Natural killer cell (primary cell): ENCODE results near the gene LRRC71. TPM values are rescaled to one million over a fixed set of nuclear protein-coding genes. Genes with fewer than 3 reads are reported as not detected.

Experiments
- ATAC-seq, 3 donors: fragments of 150-1000 bp in 2 of 3; fragments of 200-7000 bp in 1 of 3; cut with Tn5 transposase; 1 replicate in 1 of 3; 2 replicates in 2 of 3; pipeline ENCODE4 v1.10.0; 2021; ENCODE audit warnings: mild to moderate bottlenecking in 2 of 3, moderate library complexity in 2 of 3
- DNase-seq, 2 donors: peaks; one replicate each; pipeline versions ENCODE4 v3.0.0 to v3.0.0-alpha.2; 2013 to 2021; ENCODE audit warnings: mixed read lengths in 1 of 2
- H3K27ac ChIP-seq: one replicate; pipeline ENCODE4 v1.5.1; 2013; ENCODE audit warnings: mild to moderate bottlenecking, low read length
- H3K27me3 ChIP-seq: one replicate; pipeline ENCODE4 v1.6.1; 2013; ENCODE audit warnings: low read length; ENCODE audit not compliant: control insufficient read depth, insufficient read depth
- H3K36me3 ChIP-seq: one replicate; pipeline ENCODE4 v1.6.1; 2013; ENCODE audit warnings: low read length; ENCODE audit not compliant: control insufficient read depth, insufficient read depth
- H3K4me1 ChIP-seq: one replicate; pipeline ENCODE4 v1.6.1; 2013; ENCODE audit warnings: low read length; ENCODE audit not compliant: control insufficient read depth, insufficient read depth
- H3K4me3 ChIP-seq: one replicate; pipeline ENCODE4 v1.5.1; 2013; ENCODE audit warnings: low read length
- H3K9me3 ChIP-seq: one replicate; pipeline ENCODE4 v1.6.1; 2013; ENCODE audit warnings: low read length; ENCODE audit not compliant: control insufficient read depth, insufficient read depth
- H3K27ac Mint-ChIP-seq, 2 donors: one replicate each; pipeline ENCODE4 v1.8.0; 2022; ENCODE audit warnings: mild to moderate bottlenecking in 2 of 2, mixed read lengths in 2 of 2, moderate library complexity in 1 of 2
- H3K27me3 Mint-ChIP-seq, 2 donors: one replicate each; pipeline ENCODE4 v1.8.0; 2022; ENCODE audit warnings: low read depth in 2 of 2, mixed read lengths in 2 of 2
- H3K36me3 Mint-ChIP-seq: one replicate; pipeline ENCODE4 v1.8.0; 2022; ENCODE audit warnings: mixed read lengths
- H3K4me1 Mint-ChIP-seq, 2 donors: one replicate each; pipeline ENCODE4 v1.8.0; 2022; ENCODE audit warnings: mixed read lengths in 2 of 2
- H3K4me3 Mint-ChIP-seq: one replicate; pipeline ENCODE4 v1.8.0; 2022; ENCODE audit warnings: mild to moderate bottlenecking, moderate library complexity, mixed read lengths
- H3K9me3 Mint-ChIP-seq, 2 donors: one replicate each; pipeline ENCODE4 v1.8.0; 2022; ENCODE audit warnings: mixed read lengths in 2 of 2
- WGBS: methylation state at CpG from one replicate; pipeline ENCODE4 v1.1.7; 2013; ENCODE audit warnings: missing lambda C conversion rate; ENCODE audit not compliant: insufficient coverage; 5-methylcytosine and 5-hydroxymethylcytosine counted together
- intact Hi-C: fragments of 100-400 bp; cut with micrococcal nuclease; formaldehyde crosslinking; loops from one replicate; pipeline ENCODE4 v1.14.2; 2022
- total RNA-seq, 4 donors: library from RNA; stranded (reverse); fragments of 120-200 nt in 1 of 4; gene quantifications; one replicate each; pipeline versions ENCODE4 v1.2.3 to v1.2.4, GENCODE V29; 2013 to 2022
- TF ChIP-seq, protein P1 (sequence below): fragments of 200-600 bp; IDR thresholded peaks from one replicate; pipeline ENCODE4 v1.8.0; 2022; ENCODE audit warnings: antibody characterized with exemption

The LRRC71 gene
- total RNA-seq, 3 donors from 2014 or later (not counting 1 experiment from before 2014, with no cell fraction given), result not detected

DNA sequence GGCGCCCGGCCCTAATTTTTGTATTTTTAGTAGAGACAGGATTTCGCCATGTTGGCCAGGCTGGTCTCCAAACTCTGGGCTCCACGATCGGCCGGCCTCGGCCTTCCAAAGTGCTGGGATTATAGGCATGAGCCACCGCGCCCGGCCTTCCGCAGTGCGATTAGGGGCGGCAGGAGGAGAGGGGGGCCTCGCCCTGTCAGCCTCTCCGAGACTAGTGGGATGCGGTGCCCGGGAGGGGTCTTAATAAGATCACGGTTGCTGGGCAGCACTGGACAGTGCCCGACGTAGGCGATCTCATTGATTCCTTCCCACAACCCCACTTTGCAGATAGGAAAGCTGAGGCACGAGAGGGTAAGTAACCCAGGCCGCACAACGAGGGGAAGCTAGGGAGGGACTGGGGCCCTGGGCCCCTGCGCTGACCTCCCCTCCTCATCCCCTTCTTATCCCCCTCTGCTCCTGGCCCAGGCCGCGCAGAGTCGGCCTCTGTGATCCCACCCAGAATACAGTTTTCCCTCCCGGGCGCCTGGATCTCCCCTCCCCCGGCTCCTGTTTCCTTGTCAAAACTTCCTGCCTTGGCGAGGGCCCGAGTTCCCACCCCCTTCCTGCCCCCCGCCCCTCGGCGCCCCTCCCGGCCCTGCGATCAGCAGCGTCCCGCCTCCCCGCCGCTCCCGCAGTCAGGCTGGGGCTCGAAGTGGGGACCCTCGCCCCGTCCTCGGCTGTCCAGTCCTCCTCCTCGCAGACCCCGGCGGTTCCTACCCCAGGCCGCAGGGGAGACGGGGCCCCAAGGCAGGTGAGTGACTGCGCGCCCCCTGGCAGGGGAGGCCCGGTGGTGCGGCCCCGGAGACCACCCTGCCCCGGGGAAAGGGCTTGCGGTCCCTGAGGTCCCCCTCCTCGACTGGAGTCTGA is 27.1 kb upstream of the LRRC71 start, which contains the start of gene PEAR1:
TSS of gene PEAR1 (plus strand) at position 671 of the 906 bp plus-strand sequence. CDS start 10,209 bp downstream, outside the sequence.
- TF ChIP-seq, protein P1, sequence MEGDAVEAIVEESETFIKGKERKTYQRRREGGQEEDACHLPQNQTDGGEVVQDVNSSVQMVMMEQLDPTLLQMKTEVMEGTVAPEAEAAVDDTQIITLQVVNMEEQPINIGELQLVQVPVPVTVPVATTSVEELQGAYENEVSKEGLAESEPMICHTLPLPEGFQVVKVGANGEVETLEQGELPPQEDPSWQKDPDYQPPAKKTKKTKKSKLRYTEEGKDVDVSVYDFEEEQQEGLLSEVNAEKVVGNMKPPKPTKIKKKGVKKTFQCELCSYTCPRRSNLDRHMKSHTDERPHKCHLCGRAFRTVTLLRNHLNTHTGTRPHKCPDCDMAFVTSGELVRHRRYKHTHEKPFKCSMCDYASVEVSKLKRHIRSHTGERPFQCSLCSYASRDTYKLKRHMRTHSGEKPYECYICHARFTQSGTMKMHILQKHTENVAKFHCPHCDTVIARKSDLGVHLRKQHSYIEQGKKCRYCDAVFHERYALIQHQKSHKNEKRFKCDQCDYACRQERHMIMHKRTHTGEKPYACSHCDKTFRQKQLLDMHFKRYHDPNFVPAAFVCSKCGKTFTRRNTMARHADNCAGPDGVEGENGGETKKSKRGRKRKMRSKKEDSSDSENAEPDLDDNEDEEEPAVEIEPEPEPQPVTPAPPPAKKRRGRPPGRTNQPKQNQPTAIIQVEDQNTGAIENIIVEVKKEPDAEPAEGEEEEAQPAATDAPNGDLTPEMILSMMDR, result no peak
- Histone ChIP-seq H3K27me3 (peaks cover 29% of the 10 kb centered on the region), H3K27ac (no peak within 1 kb of the TSS), H3K36me3 (no peaks in the 10 kb centered on the region), H3K4me3 (no peak within 1 kb of the TSS), H3K9me3 (no peaks in the 10 kb centered on the region), H3K4me1 (peaks cover 20% of the 10 kb centered on the region)
- WGBS, result 12% methylated on average over 57 of the region's 60 CpGs
- H3K27ac Mint-ChIP-seq, result no peak within 1 kb of the TSS
- intact Hi-C loops, result no loop called here
- H3K9me3 Mint-ChIP-seq, result no peaks in the 10 kb centered on the region
- peaks cover 30 to 51% of the 10 kb centered on the region in 2 donors for H3K27me3 Mint-ChIP-seq
- no peaks in the 10 kb centered on the region for H3K36me3 Mint-ChIP-seq
- peak in 1 of 2 donors; percentile 27 for DNase-seq
- ATAC-seq, result no peak
- peaks cover 12 to 28% of the 10 kb centered on the region in 2 donors for H3K4me1 Mint-ChIP-seq
- peak within 1 kb of the TSS; percentile 75 for H3K4me3 Mint-ChIP-seq

DNA sequence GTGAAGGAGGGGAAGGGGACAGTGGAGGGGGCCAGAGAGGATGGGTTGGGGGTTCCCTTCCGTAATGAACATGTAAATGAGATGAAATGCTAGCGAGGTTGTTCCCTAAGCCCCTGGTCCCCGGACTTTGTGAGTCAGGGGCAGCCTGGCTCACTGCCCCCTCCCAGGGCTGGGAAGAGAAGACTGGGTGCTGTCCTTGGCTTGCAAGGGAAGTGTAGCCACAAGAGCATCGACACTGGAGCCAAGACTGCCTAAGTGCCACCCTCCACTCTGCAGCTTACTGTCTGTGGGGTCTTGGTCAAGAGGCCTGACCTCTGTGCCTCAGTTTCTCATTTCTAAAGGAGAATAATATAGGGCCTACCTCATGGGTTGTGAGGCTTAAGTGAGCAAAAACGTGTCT is 26.4 kb upstream of the LRRC71 start:
- Histone ChIP-seq H3K36me3 (no peaks in the 10 kb centered on the region), H3K4me1 (peaks cover 20% of the 10 kb centered on the region), H3K27me3 (peaks cover 29% of the 10 kb centered on the region), H3K9me3 (no peaks in the 10 kb centered on the region), H3K4me3 (no peak overlapping the region), H3K27ac (no peak overlapping the region)
- intact Hi-C loops, result no loop called here
- H3K27me3 Mint-ChIP-seq, result peaks cover 23 to 54% of the 10 kb centered on the region in 2 donors
- H3K4me3 Mint-ChIP-seq, result no peak overlapping the region
- TF ChIP-seq, protein P1, result no peak
- no peaks in the 10 kb centered on the region for H3K9me3 Mint-ChIP-seq
- WGBS, result 36% methylated on average over 5 of the region's 5 CpGs
- H3K36me3 Mint-ChIP-seq, result no peaks in the 10 kb centered on the region
- no peak for ATAC-seq
- H3K4me1 Mint-ChIP-seq, result peaks cover 12 to 33% of the 10 kb centered on the region in 2 donors
- no peak for DNase-seq
- no peak overlapping the region for H3K27ac Mint-ChIP-seq

DNA sequence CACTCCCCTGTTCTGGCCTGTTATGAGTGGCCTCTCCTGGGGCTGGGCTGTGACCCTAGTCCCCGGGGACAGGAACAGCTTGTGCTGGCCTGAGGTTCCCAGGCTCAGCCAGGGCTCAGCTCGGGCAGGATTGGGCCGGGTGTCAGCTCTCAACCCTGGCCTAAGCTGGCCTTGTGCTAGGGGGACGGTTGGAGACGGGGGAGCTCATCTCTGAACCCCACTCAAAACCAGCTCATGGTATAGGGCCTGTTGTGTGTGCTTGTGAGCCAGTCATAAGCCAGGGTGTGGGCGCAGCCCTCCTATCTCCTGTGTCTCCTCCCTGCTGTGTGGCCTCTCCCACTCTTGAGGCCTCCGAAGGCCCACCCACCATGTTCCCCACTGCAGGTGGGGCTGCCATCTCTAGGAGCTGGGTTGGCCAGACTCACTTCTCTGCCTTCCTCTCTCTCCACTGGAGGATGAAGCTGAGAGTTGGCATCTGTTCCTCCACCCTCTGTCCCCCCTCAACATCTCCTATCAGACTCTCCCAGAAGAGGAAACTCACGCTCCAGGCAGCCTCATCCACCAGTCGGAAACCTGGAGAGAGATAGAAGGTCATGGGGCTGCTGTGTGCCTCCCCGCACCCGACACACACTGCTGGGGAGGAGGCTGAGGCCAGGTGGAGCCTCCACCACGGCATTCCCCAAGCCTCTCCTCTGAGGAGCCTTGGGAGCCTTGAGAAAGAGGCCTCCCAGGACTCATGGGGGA is 25.5 kb upstream of the LRRC71 start:
- no peaks in the 10 kb centered on the region for H3K9me3 Mint-ChIP-seq
- Histone ChIP-seq H3K4me3 (no peak overlapping the region), H3K36me3 (no peaks in the 10 kb centered on the region), H3K27ac (no peak overlapping the region), H3K27me3 (peaks cover 29% of the 10 kb centered on the region), H3K9me3 (no peaks in the 10 kb centered on the region), H3K4me1 (peaks cover 20% of the 10 kb centered on the region)
- WGBS, result 57% methylated on average over 12 of the region's 12 CpGs
- TF ChIP-seq, protein P1, result no peak
- intact Hi-C loops, result no loop called here
- H3K27me3 Mint-ChIP-seq, result peaks cover 18 to 54% of the 10 kb centered on the region in 2 donors
- no peak overlapping the region for H3K4me3 Mint-ChIP-seq
- no peak for DNase-seq
- H3K36me3 Mint-ChIP-seq, result no peaks in the 10 kb centered on the region
- H3K4me1 Mint-ChIP-seq, result peaks cover 11 to 32% of the 10 kb centered on the region in 2 donors
- no peak for ATAC-seq
- no peak overlapping the region for H3K27ac Mint-ChIP-seq
